DND-41 (cell line): ENCODE data around the gene CRISPLD2.

Source experiments
- ATAC-seq: fragments of 200-7000 bp; cut with Tn5 transposase; 3 replicates; pipeline ENCODE4 v1.9.1; 2021; ENCODE audit warnings: low read depth; ENCODE audit not compliant: insufficient read depth
- DNase-seq: peaks from one replicate; pipeline ENCODE4 v3.0.0-alpha.2; 2020
- H2AFZ ChIP-seq: 2 replicates; pipeline ENCODE4 v1.6.0; 2012; ENCODE audit warnings: low read depth, low read length
- H3K27ac ChIP-seq: 2 replicates; pipeline ENCODE4 v1.5.1; 2012; ENCODE audit warnings: low read length, inconsistent platforms
- H3K27me3 ChIP-seq: fragments of 200-600 bp; sonication (generic); 2 replicates; pipeline ENCODE4 v1.6.0; 2012; ENCODE audit warnings: low read length, mild to moderate bottlenecking, inconsistent platforms; ENCODE audit not compliant: insufficient read depth, poor library complexity
- H3K36me3 ChIP-seq: 2 replicates; pipeline ENCODE4 v1.5.1; 2012; ENCODE audit warnings: low read length, inconsistent platforms; ENCODE audit not compliant: insufficient read depth
- H3K4me1 ChIP-seq: 2 replicates; pipeline ENCODE4 v1.5.1; 2012; ENCODE audit warnings: mild to moderate bottlenecking, low read length; ENCODE audit not compliant: insufficient read depth
- H3K4me2 ChIP-seq: 2 replicates; pipeline ENCODE4 v1.6.0; 2012; ENCODE audit warnings: mild to moderate bottlenecking, moderate library complexity, low read length, inconsistent platforms; ENCODE audit not compliant: insufficient read depth
- H3K4me3 ChIP-seq, 2 experiments: fragments of 200-600 bp in 1 of 2; shearing (Covaris generic) in 1 of 2; 2 replicates each; pipeline ENCODE4 v1.5.1; 2012 to 2016; ENCODE audit warnings: inconsistent platforms in 2 of 2, low read length in 2 of 2, mild to moderate bottlenecking in 2 of 2, low read depth in 1 of 2, moderate library complexity in 1 of 2
- H3K79me2 ChIP-seq: 2 replicates; pipeline ENCODE4 v1.6.0; 2012; ENCODE audit warnings: low read length, inconsistent platforms; ENCODE audit not compliant: insufficient read depth
- H3K9ac ChIP-seq: 2 replicates; pipeline ENCODE4 v1.6.0; 2012; ENCODE audit warnings: low read depth, mild to moderate bottlenecking, inconsistent platforms, low read length, moderate library complexity
- H3K9me3 ChIP-seq: 2 replicates; pipeline ENCODE4 v1.5.1; 2012; ENCODE audit warnings: low read length, moderate library complexity, mild to moderate bottlenecking, inconsistent platforms; ENCODE audit not compliant: insufficient read depth, severe bottlenecking
- H4K20me1 ChIP-seq: 2 replicates; pipeline ENCODE4 v1.6.0; 2012; ENCODE audit warnings: low read length; ENCODE audit not compliant: insufficient read depth
- EZH2 ChIP-seq: IDR thresholded peaks from 3 replicates; pipeline ENCODE4 v1.6.1; 2012; ENCODE audit warnings: borderline replicate concordance, low read depth, mild to moderate bottlenecking, moderate library complexity, low read length, inconsistent platforms; ENCODE audit not compliant: severe bottlenecking
- TF ChIP-seq, protein P1 (sequence below): IDR thresholded peaks from 2 replicates; pipeline ENCODE4 v1.5.1; 2012; ENCODE audit warnings: borderline replicate concordance, low read length, moderate library complexity, mild to moderate bottlenecking; ENCODE audit not compliant: poor library complexity, severe bottlenecking; ENCODE audit errors: extremely low read depth

The CRISPLD2 gene

DNA sequence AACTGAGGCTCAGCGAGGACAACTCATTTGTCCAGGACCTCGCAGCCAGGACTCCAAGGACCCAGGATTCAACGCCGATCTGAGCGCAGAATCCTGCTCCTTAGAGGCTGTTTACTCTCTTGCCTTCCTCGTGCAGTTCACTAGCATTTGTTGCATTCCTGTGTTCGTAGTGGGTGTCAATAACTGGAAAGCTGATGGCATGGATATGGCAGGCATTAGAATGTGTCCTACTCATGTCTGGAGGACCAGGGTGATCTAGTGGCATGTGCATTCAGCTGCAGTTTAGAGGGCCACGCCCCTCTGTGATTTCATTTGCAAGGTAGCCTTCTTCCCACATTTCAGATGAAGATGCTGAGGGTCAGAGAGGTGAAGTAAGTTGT lies 510 bp downstream of the CRISPLD2 start:
- DNase-seq = no peak
- TF ChIP-seq, protein P1, sequence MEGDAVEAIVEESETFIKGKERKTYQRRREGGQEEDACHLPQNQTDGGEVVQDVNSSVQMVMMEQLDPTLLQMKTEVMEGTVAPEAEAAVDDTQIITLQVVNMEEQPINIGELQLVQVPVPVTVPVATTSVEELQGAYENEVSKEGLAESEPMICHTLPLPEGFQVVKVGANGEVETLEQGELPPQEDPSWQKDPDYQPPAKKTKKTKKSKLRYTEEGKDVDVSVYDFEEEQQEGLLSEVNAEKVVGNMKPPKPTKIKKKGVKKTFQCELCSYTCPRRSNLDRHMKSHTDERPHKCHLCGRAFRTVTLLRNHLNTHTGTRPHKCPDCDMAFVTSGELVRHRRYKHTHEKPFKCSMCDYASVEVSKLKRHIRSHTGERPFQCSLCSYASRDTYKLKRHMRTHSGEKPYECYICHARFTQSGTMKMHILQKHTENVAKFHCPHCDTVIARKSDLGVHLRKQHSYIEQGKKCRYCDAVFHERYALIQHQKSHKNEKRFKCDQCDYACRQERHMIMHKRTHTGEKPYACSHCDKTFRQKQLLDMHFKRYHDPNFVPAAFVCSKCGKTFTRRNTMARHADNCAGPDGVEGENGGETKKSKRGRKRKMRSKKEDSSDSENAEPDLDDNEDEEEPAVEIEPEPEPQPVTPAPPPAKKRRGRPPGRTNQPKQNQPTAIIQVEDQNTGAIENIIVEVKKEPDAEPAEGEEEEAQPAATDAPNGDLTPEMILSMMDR = no peak
- TF ChIP-seq EZH2 = no peak
- Histone ChIP-seq H3K79me2 (no peaks in the 10 kb centered on the region), H3K4me1 (peaks cover 15% of the 10 kb centered on the region), H2AFZ (peak overlapping the region; percentile 61), H3K27me3 (peaks cover 15% of the 10 kb centered on the region), H3K27ac (no peak overlapping the region), H3K9me3 (no peaks in the 10 kb centered on the region), H3K4me2 (peak overlapping the region; percentile 85), H4K20me1 (peaks cover 15% of the 10 kb centered on the region), H3K4me3 (peak overlapping the region in 1 of 2 experiments; percentile 53; a peak in 2 of 4 replicates), H3K9ac (peak overlapping the region; percentile 41), H3K36me3 (no peaks in the 10 kb centered on the region)
- no peak for ATAC-seq

DNA sequence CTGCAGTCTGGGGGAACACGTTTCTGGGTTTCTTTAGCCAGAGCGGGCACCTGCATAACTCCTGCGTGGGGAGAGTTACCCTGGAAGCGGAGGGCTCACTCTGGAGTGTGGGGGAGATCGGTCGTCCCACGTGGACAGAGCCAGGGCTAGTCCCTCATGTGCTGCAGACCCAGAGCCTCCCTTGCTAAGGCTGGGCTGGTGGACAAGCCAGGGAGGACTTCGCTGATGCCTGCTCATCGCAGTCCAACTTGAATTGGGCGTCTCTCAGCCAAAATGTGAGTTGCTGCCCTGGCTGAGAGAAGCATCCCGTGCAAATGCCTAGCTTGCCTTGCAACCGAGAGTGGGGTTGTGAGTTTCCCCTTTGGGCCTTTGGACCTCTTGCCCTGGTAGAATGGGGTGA lies 986 bp downstream of the CRISPLD2 start:
- peaks cover 15% of the 10 kb centered on the region for H3K4me1 ChIP-seq
- H3K4me2 ChIP-seq = peak overlapping the region; percentile 85; the same call in 1 of the 2 replicates
- no peak overlapping the region for H3K9ac ChIP-seq
- H3K36me3 ChIP-seq = no peaks in the 10 kb centered on the region
- DNase-seq (no peak), ATAC-seq (no peak)
- H3K27me3 ChIP-seq = peaks cover 13% of the 10 kb centered on the region
- no peaks in the 10 kb centered on the region for H3K79me2 ChIP-seq
- no peak overlapping the region for H3K4me3 ChIP-seq
- H4K20me1 ChIP-seq = peaks cover 15% of the 10 kb centered on the region
- no peaks in the 10 kb centered on the region for H3K9me3 ChIP-seq
- H3K27ac ChIP-seq = no peak overlapping the region
- no peak overlapping the region for H2AFZ ChIP-seq
- TF ChIP-seq, protein P1 = no peak
- TF ChIP-seq EZH2 = no peak

DNA sequence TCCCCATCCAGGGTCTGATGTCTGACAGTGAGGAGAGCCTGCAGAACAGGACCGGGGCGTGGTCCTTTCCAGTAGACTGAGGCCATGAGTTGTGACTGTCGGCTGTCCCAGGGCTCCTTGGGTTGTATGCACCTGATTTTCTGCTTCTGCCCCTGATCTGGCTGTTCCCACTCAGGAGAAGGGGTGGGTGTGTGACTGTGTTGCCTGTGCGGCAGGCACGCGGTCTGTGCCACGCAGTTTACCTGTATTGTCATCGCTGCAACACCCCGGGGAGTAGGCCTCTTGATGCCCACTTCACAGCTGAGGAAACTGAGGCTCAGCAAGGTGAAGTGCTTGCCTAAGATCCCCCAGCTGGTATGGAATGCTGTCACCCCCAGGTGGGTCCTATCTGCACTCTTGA lies 1.4 kb downstream of the CRISPLD2 start:
- no peaks in the 10 kb centered on the region for H3K36me3 ChIP-seq
- H3K4me1 ChIP-seq = peaks cover 15% of the 10 kb centered on the region
- peaks cover 12% of the 10 kb centered on the region for H3K27me3 ChIP-seq
- H3K9ac ChIP-seq = no peak overlapping the region
- no peaks in the 10 kb centered on the region for H3K9me3 ChIP-seq
- no peak overlapping the region for H3K27ac ChIP-seq
- DNase-seq (no peak), ATAC-seq (no peak)
- peaks cover 15% of the 10 kb centered on the region for H4K20me1 ChIP-seq
- H3K4me2 ChIP-seq = no peak overlapping the region
- TF ChIP-seq EZH2 = no peak
- TF ChIP-seq, protein P1 = no peak
- no peaks in the 10 kb centered on the region for H3K79me2 ChIP-seq
- H2AFZ ChIP-seq = no peak overlapping the region
- H3K4me3 ChIP-seq = no peak overlapping the region
